Measurements from ENCODE around the gene CA12. TPM values are rescaled to one million over a fixed set of nuclear protein-coding genes. Genes with fewer than 3 reads are reported as not detected.

CA12 gene
- total and polyA plus RNA-seq, 2 of the 8 experiments (the other 6 are each of a cell fraction or from before 2014, with no cell fraction given): 4.7 to 4.9 TPM

DNA sequence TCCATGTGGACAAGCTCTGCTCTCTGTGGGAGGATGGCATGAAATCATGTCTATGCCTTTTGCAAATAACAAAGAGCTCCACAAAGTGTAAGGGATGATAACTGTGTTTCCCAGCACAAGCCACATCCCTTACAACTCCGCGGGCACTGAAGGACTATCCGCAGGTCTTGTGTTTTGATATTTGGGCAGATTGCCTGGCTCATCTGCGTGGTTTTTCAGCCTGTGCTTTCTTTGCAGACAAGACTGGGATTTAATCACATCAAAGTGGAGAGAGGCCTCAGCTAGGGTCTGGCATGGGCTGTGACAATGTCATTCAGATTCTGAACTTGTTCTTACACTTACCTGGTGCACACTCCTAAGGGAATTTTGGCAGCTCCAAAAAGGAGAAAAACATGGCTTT lies 30.2 kb upstream of the CA12 start (continued):
- TF ChIP-seq, protein P1, sequence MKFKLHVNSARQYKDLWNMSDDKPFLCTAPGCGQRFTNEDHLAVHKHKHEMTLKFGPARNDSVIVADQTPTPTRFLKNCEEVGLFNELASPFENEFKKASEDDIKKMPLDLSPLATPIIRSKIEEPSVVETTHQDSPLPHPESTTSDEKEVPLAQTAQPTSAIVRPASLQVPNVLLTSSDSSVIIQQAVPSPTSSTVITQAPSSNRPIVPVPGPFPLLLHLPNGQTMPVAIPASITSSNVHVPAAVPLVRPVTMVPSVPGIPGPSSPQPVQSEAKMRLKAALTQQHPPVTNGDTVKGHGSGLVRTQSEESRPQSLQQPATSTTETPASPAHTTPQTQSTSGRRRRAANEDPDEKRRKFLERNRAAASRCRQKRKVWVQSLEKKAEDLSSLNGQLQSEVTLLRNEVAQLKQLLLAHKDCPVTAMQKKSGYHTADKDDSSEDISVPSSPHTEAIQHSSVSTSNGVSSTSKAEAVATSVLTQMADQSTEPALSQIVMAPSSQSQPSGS (IDR thresholded peaks at IDR 0.05; ENCODE audit: low read length): no peak
- TF ChIP-seq, protein P2, sequence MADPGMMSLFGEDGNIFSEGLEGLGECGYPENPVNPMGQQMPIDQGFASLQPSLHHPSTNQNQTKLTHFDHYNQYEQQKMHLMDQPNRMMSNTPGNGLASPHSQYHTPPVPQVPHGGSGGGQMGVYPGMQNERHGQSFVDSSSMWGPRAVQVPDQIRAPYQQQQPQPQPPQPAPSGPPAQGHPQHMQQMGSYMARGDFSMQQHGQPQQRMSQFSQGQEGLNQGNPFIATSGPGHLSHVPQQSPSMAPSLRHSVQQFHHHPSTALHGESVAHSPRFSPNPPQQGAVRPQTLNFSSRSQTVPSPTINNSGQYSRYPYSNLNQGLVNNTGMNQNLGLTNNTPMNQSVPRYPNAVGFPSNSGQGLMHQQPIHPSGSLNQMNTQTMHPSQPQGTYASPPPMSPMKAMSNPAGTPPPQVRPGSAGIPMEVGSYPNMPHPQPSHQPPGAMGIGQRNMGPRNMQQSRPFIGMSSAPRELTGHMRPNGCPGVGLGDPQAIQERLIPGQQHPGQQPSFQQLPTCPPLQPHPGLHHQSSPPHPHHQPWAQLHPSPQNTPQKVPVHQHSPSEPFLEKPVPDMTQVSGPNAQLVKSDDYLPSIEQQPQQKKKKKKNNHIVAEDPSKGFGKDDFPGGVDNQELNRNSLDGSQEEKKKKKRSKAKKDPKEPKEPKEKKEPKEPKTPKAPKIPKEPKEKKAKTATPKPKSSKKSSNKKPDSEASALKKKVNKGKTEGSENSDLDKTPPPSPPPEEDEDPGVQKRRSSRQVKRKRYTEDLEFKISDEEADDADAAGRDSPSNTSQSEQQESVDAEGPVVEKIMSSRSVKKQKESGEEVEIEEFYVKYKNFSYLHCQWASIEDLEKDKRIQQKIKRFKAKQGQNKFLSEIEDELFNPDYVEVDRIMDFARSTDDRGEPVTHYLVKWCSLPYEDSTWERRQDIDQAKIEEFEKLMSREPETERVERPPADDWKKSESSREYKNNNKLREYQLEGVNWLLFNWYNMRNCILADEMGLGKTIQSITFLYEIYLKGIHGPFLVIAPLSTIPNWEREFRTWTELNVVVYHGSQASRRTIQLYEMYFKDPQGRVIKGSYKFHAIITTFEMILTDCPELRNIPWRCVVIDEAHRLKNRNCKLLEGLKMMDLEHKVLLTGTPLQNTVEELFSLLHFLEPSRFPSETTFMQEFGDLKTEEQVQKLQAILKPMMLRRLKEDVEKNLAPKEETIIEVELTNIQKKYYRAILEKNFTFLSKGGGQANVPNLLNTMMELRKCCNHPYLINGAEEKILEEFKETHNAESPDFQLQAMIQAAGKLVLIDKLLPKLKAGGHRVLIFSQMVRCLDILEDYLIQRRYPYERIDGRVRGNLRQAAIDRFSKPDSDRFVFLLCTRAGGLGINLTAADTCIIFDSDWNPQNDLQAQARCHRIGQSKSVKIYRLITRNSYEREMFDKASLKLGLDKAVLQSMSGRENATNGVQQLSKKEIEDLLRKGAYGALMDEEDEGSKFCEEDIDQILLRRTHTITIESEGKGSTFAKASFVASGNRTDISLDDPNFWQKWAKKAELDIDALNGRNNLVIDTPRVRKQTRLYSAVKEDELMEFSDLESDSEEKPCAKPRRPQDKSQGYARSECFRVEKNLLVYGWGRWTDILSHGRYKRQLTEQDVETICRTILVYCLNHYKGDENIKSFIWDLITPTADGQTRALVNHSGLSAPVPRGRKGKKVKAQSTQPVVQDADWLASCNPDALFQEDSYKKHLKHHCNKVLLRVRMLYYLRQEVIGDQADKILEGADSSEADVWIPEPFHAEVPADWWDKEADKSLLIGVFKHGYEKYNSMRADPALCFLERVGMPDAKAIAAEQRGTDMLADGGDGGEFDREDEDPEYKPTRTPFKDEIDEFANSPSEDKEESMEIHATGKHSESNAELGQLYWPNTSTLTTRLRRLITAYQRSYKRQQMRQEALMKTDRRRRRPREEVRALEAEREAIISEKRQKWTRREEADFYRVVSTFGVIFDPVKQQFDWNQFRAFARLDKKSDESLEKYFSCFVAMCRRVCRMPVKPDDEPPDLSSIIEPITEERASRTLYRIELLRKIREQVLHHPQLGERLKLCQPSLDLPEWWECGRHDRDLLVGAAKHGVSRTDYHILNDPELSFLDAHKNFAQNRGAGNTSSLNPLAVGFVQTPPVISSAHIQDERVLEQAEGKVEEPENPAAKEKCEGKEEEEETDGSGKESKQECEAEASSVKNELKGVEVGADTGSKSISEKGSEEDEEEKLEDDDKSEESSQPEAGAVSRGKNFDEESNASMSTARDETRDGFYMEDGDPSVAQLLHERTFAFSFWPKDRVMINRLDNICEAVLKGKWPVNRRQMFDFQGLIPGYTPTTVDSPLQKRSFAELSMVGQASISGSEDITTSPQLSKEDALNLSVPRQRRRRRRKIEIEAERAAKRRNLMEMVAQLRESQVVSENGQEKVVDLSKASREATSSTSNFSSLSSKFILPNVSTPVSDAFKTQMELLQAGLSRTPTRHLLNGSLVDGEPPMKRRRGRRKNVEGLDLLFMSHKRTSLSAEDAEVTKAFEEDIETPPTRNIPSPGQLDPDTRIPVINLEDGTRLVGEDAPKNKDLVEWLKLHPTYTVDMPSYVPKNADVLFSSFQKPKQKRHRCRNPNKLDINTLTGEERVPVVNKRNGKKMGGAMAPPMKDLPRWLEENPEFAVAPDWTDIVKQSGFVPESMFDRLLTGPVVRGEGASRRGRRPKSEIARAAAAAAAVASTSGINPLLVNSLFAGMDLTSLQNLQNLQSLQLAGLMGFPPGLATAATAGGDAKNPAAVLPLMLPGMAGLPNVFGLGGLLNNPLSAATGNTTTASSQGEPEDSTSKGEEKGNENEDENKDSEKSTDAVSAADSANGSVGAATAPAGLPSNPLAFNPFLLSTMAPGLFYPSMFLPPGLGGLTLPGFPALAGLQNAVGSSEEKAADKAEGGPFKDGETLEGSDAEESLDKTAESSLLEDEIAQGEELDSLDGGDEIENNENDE (IDR thresholded peaks at IDR 0.05; ENCODE audit: insufficient replicate concordance, low read length): no peak
- no peak for TF ChIP-seq POLR2A (IDR thresholded peaks at IDR 0.05; ENCODE audit: control extremely low read depth in 1 of 2, low read depth in 2 of 2, low read length in 2 of 2)
